Keratinocyte (primary cell): ENCODE data around the gene MAP4.

Experiments used
- CTCF ChIP-seq, 3 experiments: IDR thresholded peaks in 1 of 3; conservative IDR thresholded peaks in 1 of 3; optimal IDR thresholded peaks in 1 of 3; 2 replicates in 2 of 3; 3 replicates in 1 of 3; pipeline versions ENCODE3 to v1.5.1; 2011; ENCODE audit warnings: low read length in 3 of 3, mild to moderate bottlenecking in 3 of 3, moderate library complexity in 2 of 3, control low read depth in 1 of 3, inconsistent platforms in 1 of 3; ENCODE audit not compliant: insufficient read depth in 2 of 3; ENCODE audit errors: extremely low read depth in 1 of 3
- EZH2 ChIP-seq: IDR thresholded peaks from one replicate; pipeline ENCODE4 v1.6.1; 2012; ENCODE audit warnings: inconsistent platforms, mild to moderate bottlenecking, low read length, moderate library complexity

DNA sequence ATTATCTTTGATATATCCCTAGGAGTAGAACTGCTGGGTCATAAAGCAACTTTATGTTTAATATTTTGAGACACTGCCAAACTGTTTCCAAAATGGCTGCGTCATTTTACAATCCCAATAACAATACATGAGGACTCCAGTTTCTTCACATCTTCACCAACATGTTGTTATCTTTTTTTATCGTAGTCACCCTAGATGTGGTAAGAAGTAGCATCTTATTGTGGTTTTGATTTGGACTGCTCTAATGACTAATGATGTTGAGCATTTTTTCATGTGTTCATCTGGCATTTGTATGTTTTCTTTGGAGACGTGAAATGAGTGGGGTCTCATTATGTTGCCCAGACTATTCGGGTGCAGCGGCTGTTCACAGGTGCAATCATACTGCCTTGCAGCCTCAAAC, 83.8 kb downstream of the MAP4 start:
- no peak for TF ChIP-seq CTCF (optimal IDR thresholded peaks at IDR 0.05 in 1 of 3, IDR thresholded peaks at IDR 0.05 in 1 of 3, conservative IDR thresholded peaks at IDR 0.05 in 1 of 3; ENCODE audit: extremely low read depth in 1 of 3, insufficient read depth in 2 of 3, low read length in 3 of 3)
- no peak for TF ChIP-seq EZH2
